Activated CD8-positive, alpha-beta memory T cell treated with anti-CD3 and anti-CD28 coated beads, Interleukin-2, amount 50 U/mL, for 1 hour (primary cell): ENCODE measurements around the gene GJA1.
"Not testable (repeated sequence)": the region's sequence is repeated elsewhere in the genome, so short reads cannot be mapped to it uniquely, and the experiment has no call there.

Experiments
- DNase-seq: peaks from one replicate; pipeline ENCODE4 v3.0.0-alpha.2; 2020; ENCODE audit errors: extremely low read depth

GJA1 gene

GRCh38 chr6:121435444-121436069 is at the start of gene GJA1:
GJA1 (plus strand) TSS chr6:121435646; CDS start chr6:121446848, 11,202 bp downstream.
- DNase-seq, result no peak

- DNase-seq, result not testable (repeated sequence)
Observed at GRCh38 chr6:121386551-121386950, 48.9 kb upstream of the GJA1 start.

GRCh38 chr6:121389419-121389818 is 46.0 kb upstream of the GJA1 start:
- DNase-seq, result no peak

- DNase-seq, result no peak
Observed at GRCh38 chr6:121393731-121394505, 41.5 kb upstream of the GJA1 start.

DNA sequence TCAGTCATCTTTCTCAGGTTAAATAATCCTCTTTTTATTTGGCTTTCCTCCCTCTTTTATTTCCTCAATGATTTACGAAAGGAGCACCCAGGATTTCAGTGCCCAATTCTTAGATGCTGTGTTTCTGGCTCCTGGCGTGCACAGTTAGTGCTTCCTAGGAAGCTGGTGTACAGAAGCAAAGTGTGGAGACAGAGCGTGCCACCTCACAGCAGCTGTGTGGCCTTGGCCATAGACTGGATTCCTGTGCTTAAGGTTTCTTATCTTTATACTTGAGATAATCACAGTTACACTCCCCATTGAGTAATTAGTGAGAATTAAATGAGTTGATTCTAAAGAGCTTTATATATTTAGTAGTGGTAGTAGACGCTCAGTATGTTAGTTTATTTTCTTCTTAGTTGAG is 39.7 kb upstream of the GJA1 start:
- no peak for DNase-seq

DNA sequence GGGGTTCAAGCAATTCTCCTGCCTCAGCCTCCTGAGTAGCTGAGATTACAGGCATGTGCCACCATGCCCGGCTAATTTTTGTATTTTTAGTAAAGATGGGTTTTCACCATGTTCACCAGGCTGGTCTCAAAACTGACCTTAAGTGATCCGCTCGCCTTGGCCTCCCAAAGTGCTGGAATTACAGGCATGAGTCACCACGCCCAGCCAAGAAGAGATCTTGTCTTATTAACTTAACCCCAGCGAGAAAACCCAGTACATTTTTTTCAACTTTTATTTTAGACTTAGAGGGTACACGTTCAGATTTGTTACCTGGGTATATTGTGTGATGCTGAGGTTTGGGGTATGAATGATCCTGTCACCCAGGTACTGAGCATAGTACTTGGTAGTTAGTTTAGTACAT is 38.3 kb upstream of the GJA1 start:
- DNase-seq, result not testable (repeated sequence)

DNA sequence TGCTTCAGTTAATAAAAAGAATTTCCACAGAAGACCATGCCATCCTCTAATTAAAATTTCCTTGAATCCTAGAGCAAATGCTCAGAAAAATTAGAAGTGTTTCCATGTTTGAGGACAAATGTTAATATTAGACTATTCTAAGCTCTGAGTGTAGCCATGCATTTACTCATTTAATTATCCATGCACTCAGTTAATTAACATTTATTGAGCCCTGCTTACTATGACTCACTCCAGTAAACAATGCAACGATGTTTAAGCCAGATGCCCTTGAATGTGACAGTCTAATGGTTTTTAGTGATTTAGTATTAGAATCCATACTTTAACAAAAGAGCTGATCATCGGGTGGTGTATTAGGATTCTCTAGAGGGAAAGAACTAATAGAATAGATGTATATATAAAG is 37.3 kb upstream of the GJA1 start:
- DNase-seq, result no peak

GRCh38 chr6:121399966-121400365 is 35.5 kb upstream of the GJA1 start:
- no peak for DNase-seq

- DNase-seq, result no peak
Observed at GRCh38 chr6:121403964-121404363, 31.5 kb upstream of the GJA1 start.

- no peak for DNase-seq
Observed at GRCh38 chr6:121405306-121405705, 30.1 kb upstream of the GJA1 start.

DNA sequence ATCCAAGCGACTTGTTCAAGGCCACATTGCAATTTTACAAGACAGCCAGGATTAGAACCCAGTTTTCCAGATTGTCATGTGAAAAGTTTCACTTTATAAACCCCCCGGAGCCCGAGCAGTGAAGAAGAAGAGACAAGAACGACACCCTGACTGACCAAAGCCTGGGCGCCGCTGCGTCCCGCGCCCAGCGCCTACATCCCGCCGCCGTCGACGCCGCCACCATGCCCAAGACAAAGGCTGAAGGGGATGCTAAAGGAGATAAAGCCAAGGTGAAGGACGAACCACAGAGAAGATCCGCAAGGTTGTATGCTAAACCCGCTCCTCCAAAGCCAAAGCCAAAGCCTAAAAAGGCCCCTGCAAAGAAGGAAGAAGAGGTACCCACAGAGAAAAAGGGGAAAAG is 27.1 kb upstream of the GJA1 start:
- DNase-seq, result no peak

GRCh38 chr6:121413879-121414278 is 21.6 kb upstream of the GJA1 start:
- DNase-seq, result no peak

- no peak for DNase-seq
Observed at GRCh38 chr6:121418346-121418745, 17.1 kb upstream of the GJA1 start.

- DNase-seq, result no peak
Observed at GRCh38 chr6:121426686-121427085, 8.8 kb upstream of the GJA1 start.

GRCh38 chr6:121428872-121429756 is 6.3 kb upstream of the GJA1 start:
- DNase-seq, result no peak

DNA sequence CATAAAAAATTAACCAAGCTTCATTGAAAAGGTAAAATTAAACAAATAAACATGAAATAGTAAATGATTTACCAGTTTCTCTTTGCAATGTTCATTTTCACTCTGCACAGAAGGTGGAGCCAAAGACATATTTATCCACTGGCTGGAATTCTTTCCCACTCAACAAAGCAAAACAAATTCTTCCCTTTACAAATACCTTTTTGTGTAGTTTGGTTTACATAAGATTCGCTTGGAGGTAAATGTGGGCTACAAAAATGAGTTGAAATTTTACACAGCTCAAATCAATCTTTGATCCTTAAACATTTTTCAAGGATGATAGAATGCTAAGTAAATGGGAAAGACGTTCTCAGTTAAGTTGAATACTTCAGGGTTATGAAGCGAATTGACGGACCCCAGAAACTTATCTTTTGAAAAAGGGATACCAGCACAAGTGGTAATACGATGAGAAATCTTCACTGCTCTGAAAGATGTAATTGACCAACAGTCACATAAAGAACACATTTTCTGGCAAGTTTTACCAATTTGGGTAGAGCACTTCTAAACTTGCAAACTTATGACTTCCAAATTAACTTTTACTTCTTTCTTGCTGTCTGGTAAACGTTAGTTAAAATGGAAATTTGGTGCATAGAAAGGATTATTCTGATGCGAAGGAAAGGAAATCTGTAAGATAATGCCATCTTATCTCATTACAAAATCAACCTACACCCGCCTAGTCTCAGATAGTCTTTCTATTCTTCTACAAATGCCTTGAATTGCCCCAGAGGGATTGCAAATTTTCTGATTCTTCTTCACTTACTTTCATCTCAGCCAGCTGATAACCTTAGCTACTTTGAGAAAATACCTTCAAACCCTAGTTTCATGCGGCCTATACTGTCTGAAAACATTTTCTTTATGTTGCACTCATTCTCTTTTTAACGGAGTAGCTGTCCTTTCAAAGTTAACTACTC is 4.7 kb upstream of the GJA1 start:
- no peak for DNase-seq

DNA sequence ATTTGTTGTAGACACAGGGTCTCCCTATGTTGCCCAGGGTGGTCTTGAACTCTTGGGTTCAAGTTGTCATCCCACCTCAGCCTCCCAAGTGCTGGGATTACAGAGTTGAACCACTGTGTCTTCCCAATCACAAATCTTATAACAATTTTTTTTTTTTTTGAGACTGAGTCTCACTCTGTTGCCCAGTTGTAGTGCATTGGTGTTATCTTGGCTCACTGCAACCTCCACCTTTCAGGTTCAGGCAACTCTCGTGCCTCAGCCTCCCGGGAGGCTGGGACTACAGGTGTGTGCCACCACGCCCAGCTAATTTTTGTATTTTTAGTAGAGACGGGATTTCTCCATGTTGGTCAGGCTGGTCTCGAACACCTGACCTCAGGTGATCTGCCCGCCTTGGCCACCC is 3.7 kb upstream of the GJA1 start:
- DNase-seq, result not testable (repeated sequence)

GRCh38 chr6:121434037-121434770 is 1.2 kb upstream of the GJA1 start:
- no peak for DNase-seq

GRCh38 chr6:121436274-121436857 is 920 bp downstream of the GJA1 start:
- DNase-seq, result no peak
